ENCODE measurements around the gene FIGLA.

Gene FIGLA

DNA sequence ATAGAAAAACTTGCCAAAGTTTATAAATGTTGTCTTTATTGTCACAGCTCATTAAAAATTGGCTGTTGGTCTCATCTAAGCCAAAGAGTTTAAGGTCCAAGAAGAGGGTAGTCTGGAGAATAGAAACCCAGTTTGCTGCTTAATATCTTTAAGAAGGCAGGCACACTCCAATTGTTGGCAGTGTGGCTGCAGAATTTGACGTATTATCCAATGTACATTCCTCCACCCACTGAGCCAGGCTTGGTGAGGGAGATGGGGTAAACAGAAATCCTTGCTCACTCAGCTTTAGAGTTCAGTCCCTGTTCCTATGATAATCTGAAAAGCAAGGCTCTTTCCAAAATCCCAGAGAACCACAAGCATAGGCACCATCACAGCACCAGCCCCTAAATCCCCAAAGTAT is 11.8 kb downstream of the FIGLA start:
- TF ChIP-seq, protein P1, sequence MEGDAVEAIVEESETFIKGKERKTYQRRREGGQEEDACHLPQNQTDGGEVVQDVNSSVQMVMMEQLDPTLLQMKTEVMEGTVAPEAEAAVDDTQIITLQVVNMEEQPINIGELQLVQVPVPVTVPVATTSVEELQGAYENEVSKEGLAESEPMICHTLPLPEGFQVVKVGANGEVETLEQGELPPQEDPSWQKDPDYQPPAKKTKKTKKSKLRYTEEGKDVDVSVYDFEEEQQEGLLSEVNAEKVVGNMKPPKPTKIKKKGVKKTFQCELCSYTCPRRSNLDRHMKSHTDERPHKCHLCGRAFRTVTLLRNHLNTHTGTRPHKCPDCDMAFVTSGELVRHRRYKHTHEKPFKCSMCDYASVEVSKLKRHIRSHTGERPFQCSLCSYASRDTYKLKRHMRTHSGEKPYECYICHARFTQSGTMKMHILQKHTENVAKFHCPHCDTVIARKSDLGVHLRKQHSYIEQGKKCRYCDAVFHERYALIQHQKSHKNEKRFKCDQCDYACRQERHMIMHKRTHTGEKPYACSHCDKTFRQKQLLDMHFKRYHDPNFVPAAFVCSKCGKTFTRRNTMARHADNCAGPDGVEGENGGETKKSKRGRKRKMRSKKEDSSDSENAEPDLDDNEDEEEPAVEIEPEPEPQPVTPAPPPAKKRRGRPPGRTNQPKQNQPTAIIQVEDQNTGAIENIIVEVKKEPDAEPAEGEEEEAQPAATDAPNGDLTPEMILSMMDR (IDR thresholded peaks at IDR 0.05), result no peak

DNA sequence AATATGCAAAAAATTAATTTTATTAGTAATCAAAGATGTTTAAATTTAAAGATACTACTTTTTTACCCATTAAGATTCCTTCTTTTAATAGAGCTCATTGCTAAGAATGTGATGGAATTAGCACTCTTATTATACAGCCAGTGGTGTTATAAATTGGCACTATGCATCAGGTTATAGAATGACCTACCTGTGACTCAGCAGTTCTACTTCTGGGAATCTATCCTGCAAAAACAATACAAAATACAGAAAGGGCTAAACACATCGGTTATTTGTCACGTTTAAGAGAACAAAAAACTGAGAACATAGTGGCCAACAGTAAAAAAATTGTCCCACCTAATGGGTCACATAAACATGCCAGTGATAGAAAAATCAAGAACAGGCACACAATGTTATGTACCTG is 13.0 kb downstream of the FIGLA start:
- TF ChIP-seq, protein P1 (IDR thresholded peaks at IDR 0.05), result no peak

DNA sequence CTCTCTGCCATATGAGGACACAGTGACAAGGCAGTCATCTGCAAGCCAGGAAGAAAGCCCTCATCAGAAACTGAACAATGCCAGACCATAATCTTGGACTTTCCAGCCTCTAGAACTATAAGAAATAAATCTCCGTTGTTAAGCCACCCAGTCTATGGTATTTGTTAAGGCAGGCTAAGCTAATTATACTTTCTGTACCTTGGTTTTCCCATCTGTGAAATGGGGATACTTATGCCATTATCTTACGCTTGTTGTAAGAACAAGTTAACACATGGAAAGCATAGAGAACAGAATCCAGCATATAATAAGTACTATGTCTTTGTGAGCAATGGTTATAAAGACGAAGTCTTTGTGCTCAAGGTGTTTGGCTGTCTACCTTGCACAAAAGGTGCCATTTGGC is 14.2 kb downstream of the FIGLA start:
- TF ChIP-seq, protein P1 (IDR thresholded peaks at IDR 0.05), result no peak

DNA sequence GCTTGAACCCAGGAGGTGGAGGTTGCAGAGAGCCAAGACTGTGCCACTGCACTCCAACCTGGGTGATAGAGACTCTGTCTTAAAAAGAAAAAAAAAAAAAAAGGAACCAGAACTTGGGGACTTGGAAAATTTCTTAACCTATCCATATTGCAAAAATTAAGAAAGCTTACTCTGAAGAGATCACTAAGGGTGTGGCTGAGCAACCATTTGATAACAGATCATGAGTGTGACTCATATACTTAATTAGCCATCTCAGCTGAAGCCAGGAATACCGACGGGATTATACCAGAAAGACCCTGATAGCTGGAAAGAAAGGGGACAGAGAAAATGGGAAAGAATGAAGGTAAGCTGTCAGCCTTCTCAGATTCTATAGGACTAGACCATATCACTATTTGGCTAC is 15.3 kb downstream of the FIGLA start:
- TF ChIP-seq, protein P1 (IDR thresholded peaks at IDR 0.05), result no peak

DNA sequence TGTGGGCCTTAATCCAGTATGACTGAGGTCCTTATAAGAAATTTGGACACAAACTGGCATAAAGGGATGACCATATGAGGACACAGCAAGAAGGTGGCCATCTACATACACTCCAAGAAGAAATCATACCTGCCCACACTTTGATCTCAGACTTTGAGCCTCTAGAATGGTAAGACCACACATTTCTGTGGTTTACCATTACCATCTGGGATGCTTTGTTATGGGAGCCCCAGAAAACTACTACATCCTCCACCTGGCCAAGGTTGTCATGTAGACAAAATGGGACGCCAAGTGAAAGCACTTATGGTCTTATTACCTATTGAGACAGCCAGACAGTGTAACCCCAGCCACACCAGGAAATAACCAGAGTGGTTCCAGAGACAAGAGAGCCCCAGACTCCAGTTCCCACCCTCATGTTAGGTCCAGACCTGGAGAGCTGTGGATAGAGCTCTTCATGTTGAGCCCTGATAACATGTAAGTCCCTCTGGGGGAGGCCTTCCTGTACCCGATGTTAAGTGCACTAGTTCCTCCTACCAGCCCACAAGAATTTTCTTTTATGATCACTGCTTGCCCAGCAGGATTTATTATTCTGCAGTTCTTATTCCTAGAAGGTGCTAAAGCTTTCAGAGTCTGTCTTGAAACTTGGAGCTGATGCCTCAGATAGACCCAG is 17.8 kb downstream of the FIGLA start:
- TF ChIP-seq, protein P1 (IDR thresholded peaks at IDR 0.05), result no peak

DNA sequence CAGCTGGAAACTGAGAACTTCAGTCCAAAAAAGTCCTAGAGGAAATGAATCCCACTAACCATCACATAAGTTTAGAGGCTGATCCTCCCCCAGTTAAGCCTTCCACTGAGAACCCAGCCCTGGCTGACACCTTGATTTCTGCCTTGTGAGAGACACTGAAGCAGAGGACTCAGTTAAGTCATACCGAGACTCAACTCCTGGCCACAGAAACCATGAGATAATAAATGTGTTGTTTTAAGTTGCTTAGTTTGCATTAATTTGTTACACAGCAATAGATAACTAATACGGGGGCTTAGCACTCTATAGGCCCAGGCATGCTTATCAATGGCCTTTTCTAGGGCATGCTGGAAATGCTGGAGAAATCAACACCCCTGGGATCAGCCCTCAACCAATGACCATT is 19.0 kb downstream of the FIGLA start:
- TF ChIP-seq, protein P1 (IDR thresholded peaks at IDR 0.05), result no peak

DNA sequence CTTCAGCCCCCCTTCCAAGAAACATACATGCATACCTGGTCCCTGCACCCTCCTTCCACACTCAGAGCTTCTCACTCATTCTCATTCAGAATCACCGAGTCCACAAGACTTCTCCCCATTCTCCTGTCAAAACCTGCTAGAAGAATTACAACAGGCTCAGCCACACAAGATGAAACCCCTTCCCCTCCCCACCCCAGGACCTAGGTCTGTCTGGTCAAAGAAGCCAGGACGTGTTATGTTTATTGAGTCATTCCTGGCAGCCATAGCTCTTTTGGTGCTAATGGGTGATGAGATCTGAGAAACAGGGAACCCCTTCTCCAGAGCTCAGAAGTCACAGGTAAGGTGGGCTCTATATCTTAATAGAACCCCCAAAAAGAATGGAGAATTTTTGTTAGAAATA is 21.0 kb downstream of the FIGLA start:
- TF ChIP-seq, protein P1 (IDR thresholded peaks at IDR 0.05), result no peak

DNA sequence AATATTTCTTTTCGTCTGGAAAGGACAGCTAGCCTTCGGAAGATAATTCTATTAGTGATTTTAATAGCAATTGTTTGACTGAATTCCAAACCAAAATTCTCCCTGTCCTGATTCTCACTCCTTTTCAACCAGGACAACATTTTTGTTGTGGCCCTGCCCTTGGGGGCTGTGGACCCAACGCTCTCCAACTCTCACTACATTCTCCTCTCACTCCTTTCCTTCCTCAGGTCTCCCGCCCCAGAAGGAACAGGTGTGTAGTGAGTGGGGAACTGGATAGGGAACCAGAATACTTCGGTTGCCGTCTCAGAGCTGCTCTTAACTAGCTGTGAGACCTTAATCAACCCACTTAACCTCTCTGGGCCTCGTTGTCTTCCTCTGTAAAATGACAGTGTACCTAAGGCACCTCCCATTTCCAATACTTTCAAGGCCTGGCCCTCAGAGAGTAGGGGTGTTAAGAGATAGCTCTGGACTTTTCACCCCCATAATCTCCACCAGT is 21.8 kb downstream of the FIGLA start:
- TF ChIP-seq, protein P1 (IDR thresholded peaks at IDR 0.05), result no peak
